ENCODE results near the gene FLRT2. TPM values are rescaled to one million over a fixed set of nuclear protein-coding genes. Genes with fewer than 3 reads are reported as not detected.

The FLRT2 gene
- total and polyA plus RNA-seq, 12 donors = 3.3 to 112 (median 17.4) TPM

GRCh38 chr14:85617791-85618190 lies 87.8 kb downstream of the FLRT2 start:
- intact Hi-C loops (cut with DNase I) = no loop called here
- H3K27ac ChIP-seq = no peak overlapping the region
- H3K4me3 ChIP-seq = no peak overlapping the region
- no peaks in the 10 kb centered on the region for H3K4me1 ChIP-seq (replicated peaks in 1 of 2)
- H3K27me3 ChIP-seq = no peaks in the 10 kb centered on the region
- TF ChIP-seq CTCF (IDR thresholded peaks at IDR 0.05) (no peak), POLR2A (IDR thresholded peaks at IDR 0.05) (no peak)
- DNase-seq = no peak
- H3K9me3 ChIP-seq (replicated peaks in 1 of 3) = no peaks in the 10 kb centered on the region
- no peaks in the 10 kb centered on the region for H3K36me3 ChIP-seq (replicated peaks in 1 of 2)
- WGBS, 4 donors = 72 to 88% (median 76%) methylated on average over 2 of the region's 2 CpGs

- no peak overlapping the region for H3K27ac ChIP-seq
- no peaks in the 10 kb centered on the region for H3K4me1 ChIP-seq (replicated peaks in 1 of 2)
- no peaks in the 10 kb centered on the region for H3K36me3 ChIP-seq (replicated peaks in 1 of 2)
- H3K9me3 ChIP-seq (replicated peaks in 1 of 3) = no peaks in the 10 kb centered on the region
- 87 to 92% (median 90%) methylated on average over 4 of the region's 4 CpGs for WGBS, 4 donors
- no peak overlapping the region for H3K4me3 ChIP-seq
- no peaks in the 10 kb centered on the region for H3K27me3 ChIP-seq
- TF ChIP-seq POLR2A (IDR thresholded peaks at IDR 0.05) = no peak
- TF ChIP-seq CTCF (IDR thresholded peaks at IDR 0.05) = no peak
- intact Hi-C loops (cut with DNase I) = no loop called here
- no peak for DNase-seq
Observed at GRCh38 chr14:85618390-85618789, 88.4 kb downstream of the FLRT2 start.

- no peak overlapping the region for H3K27ac ChIP-seq
- no peak for TF ChIP-seq POLR2A (IDR thresholded peaks at IDR 0.05)
- TF ChIP-seq CTCF (IDR thresholded peaks at IDR 0.05) = no peak
- no peaks in the 10 kb centered on the region for H3K27me3 ChIP-seq
- DNase-seq = no peak
- no peak overlapping the region for H3K4me3 ChIP-seq
- intact Hi-C loops (cut with DNase I) = no loop called here
- 91 to 93% (median 92%) methylated on average over 3 of the region's 3 CpGs for WGBS, 4 donors
- no peaks in the 10 kb centered on the region for H3K36me3 ChIP-seq (replicated peaks in 1 of 2)
- no peaks in the 10 kb centered on the region for H3K9me3 ChIP-seq (replicated peaks in 1 of 3)
- no peaks in the 10 kb centered on the region for H3K4me1 ChIP-seq (replicated peaks in 1 of 2)
Observed at GRCh38 chr14:85618978-85619377, 89.0 kb downstream of the FLRT2 start.

GRCh38 chr14:85619851-85620250 lies 89.9 kb downstream of the FLRT2 start:
- H3K27me3 ChIP-seq = no peaks in the 10 kb centered on the region
- no peaks in the 10 kb centered on the region for H3K4me1 ChIP-seq (replicated peaks in 1 of 2)
- no peaks in the 10 kb centered on the region for H3K36me3 ChIP-seq (replicated peaks in 1 of 2)
- H3K9me3 ChIP-seq (replicated peaks in 1 of 3) = no peaks in the 10 kb centered on the region
- H3K27ac ChIP-seq = no peak overlapping the region
- no peak for DNase-seq
- 48 to 58% (median 52%) methylated on average over 6 of the region's 6 CpGs for WGBS, 4 donors
- no peak for TF ChIP-seq CTCF (IDR thresholded peaks at IDR 0.05)
- no peak for TF ChIP-seq POLR2A (IDR thresholded peaks at IDR 0.05)
- no peak overlapping the region for H3K4me3 ChIP-seq
- intact Hi-C loops (cut with DNase I) = no loop called here

Data from adrenal gland (tissue), 12 donors.